HepG2 (cell line): ENCODE results near the gene OR8B4. TPM values are rescaled to one million over a fixed set of nuclear protein-coding genes. Genes with fewer than 3 reads are reported as not detected.

Experiments
- ATAC-seq: fragments of 200-7000 bp; cut with Tn5 transposase; 3 replicates; pipeline ENCODE4 v1.9.1; 2020; ENCODE audit warnings: mild to moderate bottlenecking, moderate library complexity
- BruUV-seq: library from RNA; stranded (reverse); fragments of 400-500 nt; replicated peaks from 2 replicates; lab custom pipeline; 2021; lab: Mats Ljungman, UMichigan
- CTCF ChIA-PET: fragments of 300-600 bp; formaldehyde crosslinking; extraction: SDS; loops from one replicate; lab custom pipeline; 2021; ENCODE audit warnings: low total read pairs, inconsistent platforms, low intra/inter-chr PET ratio; lab: Yijun Ruan, JAX
- POLR2A ChIA-PET: fragments of 350-600 bp; sonication (Branson Sonifier 250); formaldehyde crosslinking; loops from one replicate; lab custom pipeline; 2020; ENCODE audit warnings: antibody characterized with exemption, inconsistent platforms; lab: Yijun Ruan, JAX
- DNase-seq: peaks from one replicate; pipeline ENCODE4 v3.0.0-alpha.2; 2015; ENCODE audit warnings: low spot score
- FAIRE-seq: peaks from 3 replicates; lab custom pipeline; 2011; peaks lifted over from hg19 to GRCh38; lab: Jason Lieb, UNC
- H2AFZ ChIP-seq: one replicate; pipeline ENCODE4 v1.6.1; 2011; ENCODE audit warnings: low read length, inconsistent platforms
- H3K27ac ChIP-seq: fragments of 300-600 bp; 3 replicates; pipeline ENCODE4 v1.8.0; 2011; ENCODE audit warnings: mixed run types, mild to moderate bottlenecking, mixed read lengths, low read length, inconsistent platforms; ENCODE audit not compliant: insufficient read depth; ENCODE audit errors: extremely low read length
- H3K27me3 ChIP-seq, 2 experiments: fragments of 200-600 bp in 1 of 2; 2 replicates in 1 of 2; 3 replicates in 1 of 2; pipeline versions ENCODE4 v1.6.0 to v1.8.0; 2011; ENCODE audit warnings: low read length in 2 of 2, mild to moderate bottlenecking in 2 of 2, moderate library complexity in 2 of 2, inconsistent platforms in 1 of 2; ENCODE audit not compliant: insufficient read depth in 2 of 2, control insufficient read depth in 1 of 2
- H3K36me3 ChIP-seq, 2 experiments: fragments of 200-600 bp in 1 of 2; replicated peaks in 1 of 2; 2 replicates in 1 of 2; 3 replicates in 1 of 2; pipeline versions ENCODE4 v1.5.1 to v1.8.0; 2011; ENCODE audit warnings: low read length in 2 of 2, inconsistent platforms in 1 of 2; ENCODE audit not compliant: insufficient read depth in 2 of 2, control insufficient read depth in 1 of 2
- H3K4me1 ChIP-seq: 2 replicates; pipeline ENCODE4 v1.5.1; 2012; ENCODE audit warnings: low read length, inconsistent platforms; ENCODE audit not compliant: insufficient read depth
- H3K4me2 ChIP-seq: 2 replicates; pipeline ENCODE4 v1.6.0; 2011; ENCODE audit warnings: low read depth, low read length, inconsistent platforms
- H3K4me3 ChIP-seq, 3 experiments: fragments of 200-600 bp in 1 of 3; sonication (generic), shearing (Covaris generic) in 1 of 3; replicated peaks in 1 of 3; 2 replicates each; pipeline ENCODE4 v1.5.1; 2011 to 2016; ENCODE audit warnings: low read length in 3 of 3, inconsistent platforms in 2 of 3, low read depth in 2 of 3, mild to moderate bottlenecking in 2 of 3, control low read depth in 1 of 3, mixed read lengths in 1 of 3; ENCODE audit not compliant: insufficient read depth in 1 of 3
- H3K79me2 ChIP-seq: one replicate; pipeline ENCODE4 v1.6.1; 2011; ENCODE audit warnings: low read length, inconsistent platforms; ENCODE audit not compliant: insufficient read depth
- H3K9ac ChIP-seq: 2 replicates; pipeline ENCODE4 v1.6.0; 2011; ENCODE audit warnings: mild to moderate bottlenecking, low read depth, low read length, inconsistent platforms; ENCODE audit not compliant: insufficient read depth
- H3K9me3 ChIP-seq: 2 replicates; pipeline ENCODE4 v1.5.1; 2012; ENCODE audit warnings: mild to moderate bottlenecking, low read length
- H4K20me1 ChIP-seq: 2 replicates; pipeline ENCODE4 v1.6.0; 2011; ENCODE audit warnings: inconsistent platforms, mild to moderate bottlenecking, low read length, moderate library complexity; ENCODE audit not compliant: insufficient read depth
- BHLHE40 ChIP-seq: IDR thresholded peaks from 2 replicates; pipeline ENCODE4 v1.6.1; 2011; ENCODE audit warnings: low read length, improper control_type of control experiment
- FOXO4 ChIP-seq: sonication (generic); formaldehyde crosslinking; conservative IDR thresholded peaks from 2 replicates; pipeline ENCODE4 v1.8.1; 2023; ENCODE audit warnings: missing genetic modification reagents
- GFI1 ChIP-seq: sonication (generic); formaldehyde crosslinking; IDR thresholded peaks from 2 replicates; pipeline ENCODE4 v1.5.0; 2020; ENCODE audit warnings: missing genetic modification reagents, mild to moderate bottlenecking, borderline replicate concordance
- SNAPC4 ChIP-seq: sonication (generic); formaldehyde crosslinking; IDR thresholded peaks from 2 replicates; pipeline ENCODE4 v1.4.0; 2020; ENCODE audit warnings: mild to moderate bottlenecking, missing genetic modification reagents
- TBL1XR1 ChIP-seq: fragments of 150-350 bp; IDR thresholded peaks from 2 replicates; pipeline ENCODE4 v1.6.1; 2014; ENCODE audit warnings: borderline replicate concordance, low read length; ENCODE audit not compliant: partially characterized antibody
- USF2 ChIP-seq, 2 experiments: sonication (generic) in 1 of 2; formaldehyde crosslinking in 1 of 2; IDR thresholded peaks; 2 replicates each; pipeline versions ENCODE4 v1.5.1 to v1.6.1; 2011 to 2020; ENCODE audit warnings: borderline replicate concordance in 1 of 2, low read depth in 1 of 2, low read length in 1 of 2, mild to moderate bottlenecking in 1 of 2, missing genetic modification reagents in 1 of 2, moderate library complexity in 1 of 2
- ZBTB26 ChIP-seq: IDR thresholded peaks from 2 replicates; pipeline ENCODE4 v1.6.1; 2016; ENCODE audit warnings: missing compliant biosample characterization, missing genetic modification reagents, borderline replicate concordance
- ZFP41 ChIP-seq: sonication (generic); formaldehyde crosslinking; IDR thresholded peaks from 2 replicates; pipeline ENCODE4 v1.4.0; 2020; ENCODE audit warnings: mild to moderate bottlenecking, missing genetic modification reagents, borderline replicate concordance
- ZNF17 ChIP-seq: sonication (generic); formaldehyde crosslinking; IDR thresholded peaks from 2 replicates; pipeline ENCODE4 v1.5.0; 2020; ENCODE audit warnings: mild to moderate bottlenecking, missing genetic modification reagents
- ZNF280B ChIP-seq: sonication (generic); formaldehyde crosslinking; IDR thresholded peaks from 2 replicates; pipeline ENCODE4 v1.5.0; 2020; ENCODE audit warnings: missing genetic modification reagents, mild to moderate bottlenecking, borderline replicate concordance
- ZNF569 ChIP-seq: sonication (generic); formaldehyde crosslinking; IDR thresholded peaks from 2 replicates; pipeline ENCODE4 v1.5.0; 2020; ENCODE audit warnings: mild to moderate bottlenecking, missing genetic modification reagents, moderate library complexity, borderline replicate concordance
- ZNF772 ChIP-seq: sonication (generic); formaldehyde crosslinking; IDR thresholded peaks from 2 replicates; pipeline ENCODE4 v1.5.0; 2020; ENCODE audit warnings: mild to moderate bottlenecking, missing genetic modification reagents
- WGBS: methylation state at CpG from one replicate; pipeline ENCODE4 v1.1.6; 2017; ENCODE audit warnings: low lambda C conversion rate; 5-methylcytosine and 5-hydroxymethylcytosine counted together
- in situ Hi-C: cut with HindIII; loops from 2 replicates; pipeline ENCODE4 v1.10.0; 2017; ENCODE audit warnings: low pct_unique_long_range_greater_than_20kb; ENCODE audit not compliant: extremely low pct_ligation_motif_present
- intact Hi-C: fragments of 100-400 bp; cut with micrococcal nuclease; formaldehyde crosslinking; loops from one replicate; pipeline ENCODE4 v1.10.0; 2022; ENCODE audit not compliant: unreplicated experiment
- polyA plus RNA-seq, 8 experiments: library from polyadenylated mRNA; depleted of rRNA in 3 of 8; stranded (reverse) in 7 of 8; unstranded in 1 of 8; fragments of >200 nt; fragmentation: Illumina TruSeq in 4 of 8; extraction: Trizol in 4 of 8; gene quantifications; 2 replicates each; pipeline versions ENCODE4 v1.2.1 to v1.2.3, GENCODE V29; 2011 to 2016; ENCODE audit warnings: low read depth in 4 of 8, missing spikeins in 1 of 8, mixed read lengths in 1 of 8; ENCODE audit not compliant: insufficient read depth in 1 of 8
- total RNA-seq, 5 experiments: library from RNA; depleted of rRNA; stranded (reverse); fragments of >200 nt; fragmentation: Illumina TruSeq; extraction: Trizol; gene quantifications; 2 replicates each; pipeline ENCODE4 v1.2.3, GENCODE V29; 2016; ENCODE audit warnings: low read depth in 1 of 5

Gene OR8B4
- total and polyA plus RNA-seq, 2 of the 13 experiments (the other 11 are each of a cell fraction or from before 2014, with no cell fraction given), result not detected

GRCh38 chr11:124409906-124410305 lies 14.8 kb downstream of the OR8B4 start:
- H3K36me3 ChIP-seq, result no peaks in the 10 kb centered on the region
- intact Hi-C loops, result no loop called here
- no peaks in the 10 kb centered on the region for H3K4me1 ChIP-seq
- H4K20me1 ChIP-seq, result no peaks in the 10 kb centered on the region
- H3K27ac ChIP-seq, result no peak overlapping the region
- H2AFZ ChIP-seq, result no peak overlapping the region
- no TSS peak for BruUV-seq
- no peak overlapping the region for H3K4me3 ChIP-seq
- no peaks in the 10 kb centered on the region for H3K79me2 ChIP-seq
- ChIA-PET CTCF (no interaction called here), POLR2A (no interaction called here)
- H3K9me3 ChIP-seq, result no peaks in the 10 kb centered on the region
- no peaks in the 10 kb centered on the region for H3K27me3 ChIP-seq
- in situ Hi-C loops, result loop anchor here (10.0 kb wide), 1 partner anchor 455 kb away; the partner anchor contains the start of gene ROBO3
- DNase-seq (no peak), ATAC-seq (no peak), FAIRE-seq (no peak)
- H3K9ac ChIP-seq, result no peak overlapping the region
- 13% methylated on average over 7 of the region's 7 CpGs for WGBS
- H3K4me2 ChIP-seq, result no peak overlapping the region
- no peak for TF ChIP-seq GFI1 (CRISPR knock-in tag)
- TF ChIP-seq ZFP41 (CRISPR knock-in tag), result no peak
- no peak for TF ChIP-seq SNAPC4 (CRISPR knock-in tag)
- no peak for TF ChIP-seq ZNF17 (CRISPR knock-in tag)
- TF ChIP-seq ZNF280B (CRISPR knock-in tag), result no peak
- no peak for TF ChIP-seq ZNF569 (CRISPR knock-in tag)
- TF ChIP-seq ZNF772 (CRISPR knock-in tag), result no peak
- no peak for TF ChIP-seq USF2 (IDR thresholded peaks at IDR 0.05; ENCODE audit: low read depth, low read length)
- TF ChIP-seq USF2 (CRISPR knock-in tag; IDR thresholded peaks at IDR 0.05; ENCODE audit: borderline replicate concordance), result no peak
- TF ChIP-seq BHLHE40, result no peak
- no peak for TF ChIP-seq TBL1XR1
- TF ChIP-seq FOXO4 (CRISPR knock-in tag), result no peak
- no peak for TF ChIP-seq ZBTB26
